GM03348 (cell line): ENCODE data around the gene PTH1R.

Experiments
- DNase-seq: peaks from one replicate; pipeline ENCODE4 v3.0.0; 2012; ENCODE audit warnings: low spot score

PTH1R gene

DNA sequence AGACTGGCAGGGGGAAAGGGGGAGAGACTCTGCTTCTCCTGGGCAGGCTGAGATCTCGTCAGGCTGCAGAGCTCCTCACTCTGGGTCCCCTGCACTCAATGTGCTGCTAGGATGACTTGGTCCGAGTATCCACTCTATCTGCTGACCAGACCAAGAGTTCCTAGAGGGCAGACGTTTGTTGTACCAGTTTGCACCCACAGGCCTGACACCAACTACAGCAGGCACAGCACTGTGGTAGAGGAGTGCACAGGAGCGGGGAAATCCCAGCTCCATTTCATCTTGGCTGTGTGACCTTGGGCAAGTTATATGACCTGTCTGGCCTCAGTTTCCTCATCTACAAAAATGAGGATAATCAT is 70.0 kb downstream of the PTH1R start:
- no peak for DNase-seq

DNA sequence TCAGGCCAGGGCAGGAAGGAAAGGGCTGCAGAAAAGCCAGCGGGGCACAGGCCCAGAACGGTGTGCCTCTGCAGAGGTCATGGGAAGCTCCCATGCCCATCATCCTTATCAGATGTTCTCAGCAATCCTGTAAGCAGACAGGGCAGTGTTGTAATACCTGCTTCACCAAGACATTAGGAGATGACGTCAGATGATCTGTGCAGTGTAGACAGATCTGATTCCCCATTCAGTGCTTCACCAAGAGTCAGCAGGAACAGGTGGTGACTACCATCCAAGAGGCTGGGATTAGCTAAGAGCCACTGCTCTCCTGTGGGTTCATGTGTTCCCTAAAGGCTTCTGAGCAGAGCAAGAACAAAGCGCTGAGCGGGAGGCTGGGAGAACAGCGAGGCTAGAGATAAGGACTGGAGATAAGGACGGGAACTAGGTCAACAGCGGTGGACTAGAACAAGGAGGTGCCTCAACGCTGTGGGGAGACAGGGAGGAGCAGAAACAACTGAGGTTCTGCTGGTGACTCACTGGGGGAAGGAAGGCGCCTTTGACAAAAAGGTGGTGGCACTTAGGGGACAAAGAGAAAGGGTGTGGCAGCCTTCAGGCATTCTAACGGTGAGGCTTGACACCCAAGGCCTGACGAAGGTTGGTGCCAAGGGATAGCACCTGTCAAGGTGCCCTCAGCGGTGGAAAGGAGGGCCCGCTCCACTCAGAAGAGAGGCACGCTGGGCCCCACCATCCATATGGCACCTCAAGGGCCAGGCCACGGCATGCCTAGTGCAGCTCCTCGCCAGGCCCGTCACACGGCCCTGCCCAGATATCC is 70.7 kb downstream of the PTH1R start:
- no peak for DNase-seq

DNA sequence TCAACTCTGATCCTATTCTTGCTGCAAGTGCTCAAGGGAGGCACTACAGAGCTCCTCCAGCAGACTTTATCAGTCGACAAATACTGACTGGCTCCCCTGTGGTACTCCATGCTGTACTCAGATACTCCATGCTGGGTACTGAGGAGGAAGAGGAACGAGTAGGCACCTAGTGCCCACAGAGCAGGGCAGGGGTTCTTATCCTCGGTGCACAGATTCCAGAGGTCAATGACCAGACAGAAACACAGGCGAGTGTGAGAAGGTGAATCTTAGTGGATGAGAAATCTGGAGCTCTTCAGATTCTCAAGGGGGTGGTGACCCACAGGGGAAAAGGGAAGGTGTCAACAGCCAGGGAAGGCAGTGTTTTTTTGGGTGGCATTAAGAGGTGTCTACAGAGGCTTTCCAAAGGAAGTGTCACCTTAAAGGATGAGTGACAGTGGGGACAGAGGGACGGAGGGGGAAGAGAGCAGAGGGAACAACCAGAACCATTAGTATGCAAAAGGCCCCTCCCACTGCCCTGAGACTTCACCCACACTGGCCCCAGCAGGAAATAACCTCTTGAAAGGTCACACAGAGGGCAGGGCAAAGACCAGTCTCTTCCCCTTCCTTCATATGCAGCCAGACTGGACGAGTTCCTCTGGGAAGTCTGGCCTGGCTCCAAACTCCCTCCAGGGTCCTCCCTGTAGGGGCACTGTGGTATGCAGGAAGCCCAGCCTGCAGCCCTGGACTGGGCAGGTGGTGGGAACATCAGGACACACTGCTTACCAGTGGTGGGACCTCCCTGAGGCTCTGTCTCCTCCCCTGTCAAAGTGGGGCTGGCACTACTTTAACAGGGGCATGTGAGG is 71.5 kb downstream of the PTH1R start:
- no peak for DNase-seq

DNA sequence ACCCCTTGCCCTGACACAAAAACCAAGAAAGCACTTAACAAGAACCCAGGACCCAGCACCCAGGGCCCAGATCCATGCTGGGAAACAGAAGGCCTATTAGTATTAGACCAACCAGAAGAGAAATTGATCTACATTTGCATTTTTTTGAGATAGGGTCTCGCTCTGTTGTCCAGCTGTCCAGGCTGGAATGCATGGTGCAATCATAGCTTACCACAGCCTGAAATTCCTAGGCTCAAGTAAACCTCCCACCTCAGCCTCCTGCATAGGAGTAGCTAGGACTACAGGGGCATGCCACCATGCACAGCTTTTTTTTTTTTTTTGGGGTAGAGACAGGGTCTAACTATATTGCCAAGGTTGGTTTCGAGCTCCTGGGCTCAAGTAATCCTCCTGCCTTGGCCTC is 72.7 kb downstream of the PTH1R start:
- DNase-seq: no peak

DNA sequence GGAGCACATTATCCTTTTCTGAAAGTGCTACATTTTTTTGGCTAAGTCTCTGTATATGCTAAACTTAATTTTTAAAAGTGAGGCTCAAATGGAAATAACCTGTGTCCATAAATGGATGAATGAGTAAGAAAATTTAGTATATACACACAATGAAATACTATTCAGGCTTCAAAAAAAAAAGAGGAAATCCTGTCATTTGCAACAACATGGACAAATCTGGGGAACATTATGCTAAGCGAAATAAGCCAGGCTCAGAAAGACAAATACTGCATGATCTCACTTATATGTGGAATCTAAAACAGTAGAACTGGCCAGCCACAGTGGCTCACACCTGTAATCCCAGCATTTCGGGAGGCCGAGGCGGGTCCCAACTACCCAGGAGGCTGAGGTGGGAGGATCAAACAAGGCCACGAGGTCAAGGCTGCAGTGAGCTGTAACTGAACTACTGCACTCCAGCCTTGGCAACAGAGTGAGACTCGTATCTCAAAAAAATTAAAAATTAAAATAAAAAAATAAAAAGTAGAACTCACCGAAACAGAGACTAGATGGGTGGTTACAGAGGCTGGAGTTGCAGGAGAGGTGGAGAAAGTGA is 73.2 kb downstream of the PTH1R start:
- DNase-seq: no peak

DNA sequence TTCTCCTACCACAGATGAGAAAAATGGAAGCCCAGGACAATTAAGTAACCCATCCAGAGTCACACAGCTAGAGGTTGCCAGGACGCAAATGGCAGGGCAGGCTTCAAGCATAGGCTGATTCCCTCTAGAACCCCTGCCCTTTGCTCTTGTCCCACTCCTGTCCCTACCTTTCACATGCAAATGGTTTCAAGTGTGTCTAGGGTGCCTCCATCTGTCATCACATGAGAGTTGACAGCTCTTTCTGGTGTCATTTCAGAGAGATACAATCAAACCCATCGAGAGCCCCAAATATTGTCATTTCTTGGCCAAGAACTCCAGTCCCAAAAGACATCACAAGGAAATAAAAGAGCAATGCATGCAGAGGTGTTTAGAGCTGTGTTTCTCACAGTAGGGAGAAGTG is 75.3 kb downstream of the PTH1R start:
- DNase-seq: no peak
